RWPE2 (cell line): ENCODE data around the gene SCARB2.

Experiments used
- ATAC-seq: fragments of 200-7000 bp; cut with Tn5 transposase; 3 replicates; pipeline ENCODE4 v1.9.1; 2021; ENCODE audit warnings: low read depth
- DNase-seq: peaks from one replicate; pipeline ENCODE4 v3.0.0-alpha.2; 2020; ENCODE audit warnings: low spot score
- H3K27ac ChIP-seq: fragments of 450-650 bp; 2 replicates; pipeline ENCODE4 v1.5.1; 2017; ENCODE audit warnings: mild to moderate bottlenecking; ENCODE audit not compliant: poor library complexity, severe bottlenecking
- H3K27me3 ChIP-seq: fragments of 250-450 bp; sonication (Bioruptor Pico); 2 replicates; pipeline ENCODE4 v1.5.1; 2021; ENCODE audit warnings: mild to moderate bottlenecking, moderate library complexity; ENCODE audit not compliant: insufficient read depth, poor library complexity, severe bottlenecking
- H3K36me3 ChIP-seq: fragments of 250-450 bp; sonication (Bioruptor Pico); 2 replicates; pipeline ENCODE4 v1.5.1; 2020; ENCODE audit warnings: low read depth, mild to moderate bottlenecking, moderate library complexity
- H3K4me1 ChIP-seq: fragments of 250-450 bp; sonication (Bioruptor Pico); 2 replicates; pipeline ENCODE4 v1.5.1; 2021; ENCODE audit warnings: mild to moderate bottlenecking, moderate library complexity; ENCODE audit not compliant: insufficient read depth, poor library complexity, severe bottlenecking
- H3K4me3 ChIP-seq: fragments of 250-450 bp; sonication (Bioruptor Pico); 2 replicates; pipeline ENCODE4 v1.5.1; 2021; ENCODE audit warnings: mild to moderate bottlenecking, moderate library complexity; ENCODE audit not compliant: severe bottlenecking
- H3K9me3 ChIP-seq: fragments of 250-450 bp; sonication (Bioruptor Pico); 2 replicates; pipeline ENCODE4 v1.5.1; 2021; ENCODE audit warnings: mild to moderate bottlenecking, moderate library complexity; ENCODE audit not compliant: severe bottlenecking
- CTCF ChIP-seq: fragments of 450-650 bp; IDR thresholded peaks from one replicate; pipeline ENCODE4 v1.5.1; 2017; ENCODE audit warnings: mild to moderate bottlenecking, moderate library complexity; ENCODE audit not compliant: poor library complexity, severe bottlenecking

The SCARB2 gene

GRCh38 chr4:76153356-76153755 is 60.3 kb downstream of the SCARB2 start:
- DNase-seq: no peak
- TF ChIP-seq CTCF: no peak
- ATAC-seq: no peak
- Histone ChIP-seq H3K9me3 (no peaks in the 10 kb centered on the region), H3K36me3 (no peaks in the 10 kb centered on the region), H3K27ac (no peak overlapping the region), H3K4me3 (no peak overlapping the region), H3K4me1 (peaks cover 6% of the 10 kb centered on the region), H3K27me3 (no peaks in the 10 kb centered on the region)

- Histone ChIP-seq H3K9me3 (no peaks in the 10 kb centered on the region), H3K4me1 (peaks cover 13% of the 10 kb centered on the region), H3K27ac (peak within 1 kb of the TSS; percentile 57), H3K4me3 (peak within 1 kb of the TSS; percentile 93), H3K36me3 (peaks cover 15% of the 10 kb centered on the region), H3K27me3 (no peaks in the 10 kb centered on the region)
- DNase-seq: peak; percentile 92
- ATAC-seq: peak; percentile 94
- TF ChIP-seq CTCF: no peak
These were observed 65.3 kb downstream of the SCARB2 start, which contains the start of gene NUP54 for GRCh38 chr4:76148142-76148865. TSS of gene NUP54 (minus strand) at chr4:76148397. CDS start at chr4:76148374, 23 bp downstream.

GRCh38 chr4:76147454-76148141 is 66.0 kb downstream of the SCARB2 start:
- peaks cover 22% of the 10 kb centered on the region for H3K36me3 ChIP-seq
- DNase-seq: peak; percentile 86
- TF ChIP-seq CTCF: no peak
- peak overlapping the region; percentile 57 for H3K27ac ChIP-seq
- no peaks in the 10 kb centered on the region for H3K9me3 ChIP-seq
- H3K27me3 ChIP-seq: no peaks in the 10 kb centered on the region
- H3K4me1 ChIP-seq: peaks cover 13% of the 10 kb centered on the region
- peak; percentile 92 for ATAC-seq
- H3K4me3 ChIP-seq: peak overlapping the region; percentile 93

GRCh38 chr4:76144546-76144945 is 69.1 kb downstream of the SCARB2 start:
- Histone ChIP-seq H3K4me1 (peaks cover 12% of the 10 kb centered on the region), H3K36me3 (peaks cover 51% of the 10 kb centered on the region), H3K9me3 (no peaks in the 10 kb centered on the region), H3K27me3 (no peaks in the 10 kb centered on the region), H3K27ac (no peak overlapping the region), H3K4me3 (no peak overlapping the region)
- ATAC-seq: no peak
- no peak for DNase-seq
- TF ChIP-seq CTCF: no peak
